ENCODE data around the gene TNFSF11.
A peak's percentile ranks its signal among the peaks of the same experiment; 100 is the strongest.
"Not testable (repeated sequence)": the region's sequence is repeated elsewhere in the genome, so short reads cannot be mapped to it uniquely, and the experiment has no call there.

Gene TNFSF11

GRCh38 chr13:42548731-42549551 lies 25.0 kb upstream of the TNFSF11 start:
- no peak overlapping the region for H3K27ac ChIP-seq
- TF ChIP-seq, protein P1, sequence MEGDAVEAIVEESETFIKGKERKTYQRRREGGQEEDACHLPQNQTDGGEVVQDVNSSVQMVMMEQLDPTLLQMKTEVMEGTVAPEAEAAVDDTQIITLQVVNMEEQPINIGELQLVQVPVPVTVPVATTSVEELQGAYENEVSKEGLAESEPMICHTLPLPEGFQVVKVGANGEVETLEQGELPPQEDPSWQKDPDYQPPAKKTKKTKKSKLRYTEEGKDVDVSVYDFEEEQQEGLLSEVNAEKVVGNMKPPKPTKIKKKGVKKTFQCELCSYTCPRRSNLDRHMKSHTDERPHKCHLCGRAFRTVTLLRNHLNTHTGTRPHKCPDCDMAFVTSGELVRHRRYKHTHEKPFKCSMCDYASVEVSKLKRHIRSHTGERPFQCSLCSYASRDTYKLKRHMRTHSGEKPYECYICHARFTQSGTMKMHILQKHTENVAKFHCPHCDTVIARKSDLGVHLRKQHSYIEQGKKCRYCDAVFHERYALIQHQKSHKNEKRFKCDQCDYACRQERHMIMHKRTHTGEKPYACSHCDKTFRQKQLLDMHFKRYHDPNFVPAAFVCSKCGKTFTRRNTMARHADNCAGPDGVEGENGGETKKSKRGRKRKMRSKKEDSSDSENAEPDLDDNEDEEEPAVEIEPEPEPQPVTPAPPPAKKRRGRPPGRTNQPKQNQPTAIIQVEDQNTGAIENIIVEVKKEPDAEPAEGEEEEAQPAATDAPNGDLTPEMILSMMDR (IDR thresholded peaks at IDR 0.05) = no peak
- TF ChIP-seq ZFX (IDR thresholded peaks at IDR 0.05; ENCODE audit: borderline replicate concordance) = no peak

GRCh38 chr13:42549552-42549936 lies 24.4 kb upstream of the TNFSF11 start:
- no peak overlapping the region for H3K27ac ChIP-seq
- TF ChIP-seq, protein P1 (IDR thresholded peaks at IDR 0.05) = no peak

DNA sequence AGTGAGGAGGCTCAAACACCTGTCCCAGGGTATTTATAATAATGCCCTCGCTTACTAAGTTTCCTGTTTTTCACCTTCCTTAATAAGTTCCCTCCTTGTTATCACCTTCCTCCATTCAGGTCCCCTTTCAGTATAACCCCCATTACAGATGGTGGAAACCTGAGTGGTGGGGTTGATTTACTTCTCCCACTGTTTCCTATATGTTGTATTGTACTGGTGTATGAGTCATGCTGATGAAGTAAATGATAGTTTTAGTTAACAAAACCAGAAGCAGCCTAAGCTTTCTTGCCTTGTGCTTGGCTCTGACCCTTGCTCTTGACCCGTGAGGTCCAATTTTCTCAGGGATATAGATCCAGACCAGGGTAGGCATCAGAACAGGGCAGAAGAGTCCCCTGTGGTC lies 22.3 kb upstream of the TNFSF11 start:
- no peak overlapping the region for H3K27ac ChIP-seq
- TF ChIP-seq ZFX (IDR thresholded peaks at IDR 0.05; ENCODE audit: borderline replicate concordance) = no peak
- TF ChIP-seq, protein P1 (IDR thresholded peaks at IDR 0.05) = no peak

- peak overlapping the region; percentile 41 for H3K27ac ChIP-seq
- no peak for TF ChIP-seq ZFX (IDR thresholded peaks at IDR 0.05; ENCODE audit: borderline replicate concordance)
- TF ChIP-seq, protein P1 (IDR thresholded peaks at IDR 0.05) = no peak
These were observed 20.6 kb upstream of the TNFSF11 start for GRCh38 chr13:42553098-42554046.

- H3K27ac ChIP-seq = no peak overlapping the region
- no peak for TF ChIP-seq ZFX (IDR thresholded peaks at IDR 0.05; ENCODE audit: borderline replicate concordance)
These were observed 14.9 kb upstream of the TNFSF11 start for GRCh38 chr13:42559057-42559456.

- H3K27ac ChIP-seq = not testable (repeated sequence)
These were observed 14.3 kb upstream of the TNFSF11 start for GRCh38 chr13:42559573-42560218.

DNA sequence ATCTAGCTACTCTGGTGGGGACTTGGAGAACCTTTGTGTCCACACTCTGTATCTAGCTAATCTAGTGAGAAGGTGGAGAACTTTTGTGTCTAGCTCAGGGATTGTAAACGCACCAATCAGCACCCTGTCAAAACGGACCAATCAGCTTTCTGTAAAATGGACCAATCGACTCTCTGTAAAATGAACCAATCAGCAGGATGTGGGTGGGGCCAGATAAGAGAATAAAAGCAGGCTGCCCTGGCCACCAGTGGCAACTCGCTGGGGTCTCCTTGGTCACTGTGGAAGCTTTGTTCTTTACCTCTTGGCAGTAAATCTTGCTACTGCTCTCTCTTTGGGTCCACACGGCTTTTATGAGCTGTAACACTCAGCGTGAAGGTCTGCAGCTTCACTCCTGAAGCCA lies 13.6 kb upstream of the TNFSF11 start:
- H3K27ac ChIP-seq = not testable (repeated sequence)

DNA sequence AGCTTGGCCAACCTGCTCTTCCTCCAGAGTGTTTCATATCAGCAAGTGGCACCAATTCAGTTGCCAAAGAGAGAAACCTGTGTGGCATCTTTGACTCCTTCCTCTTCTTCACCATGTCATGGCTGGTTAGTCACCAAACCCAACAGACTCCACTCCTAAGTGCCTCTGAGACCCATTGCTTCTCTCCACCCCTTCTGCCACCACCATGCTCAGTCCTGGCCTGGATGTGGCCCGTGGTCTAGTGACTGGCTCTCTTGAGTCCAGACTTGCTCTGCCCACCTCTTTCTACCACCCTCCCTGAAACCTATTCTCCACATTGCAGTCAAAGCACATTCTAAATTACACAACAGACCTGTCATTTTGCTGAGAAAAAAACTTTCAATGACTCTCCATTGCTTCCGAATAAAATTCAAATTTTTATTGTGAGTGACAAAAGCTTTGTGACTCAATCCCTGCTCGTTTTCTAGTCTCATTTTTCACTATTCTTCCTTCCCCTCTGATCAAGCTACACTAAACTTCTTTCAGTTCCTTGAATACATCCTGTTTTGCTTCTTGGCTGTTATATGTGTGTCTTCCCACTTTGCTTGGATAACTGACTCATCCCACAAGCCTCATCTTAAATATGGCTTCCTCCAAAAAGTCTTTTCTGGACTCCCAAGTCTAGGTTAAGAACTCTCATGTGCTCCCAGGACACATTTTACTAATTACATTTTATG lies 12.0 kb upstream of the TNFSF11 start:
- TF ChIP-seq, protein P1 (IDR thresholded peaks at IDR 0.05) = no peak
- TF ChIP-seq ZFX (IDR thresholded peaks at IDR 0.05; ENCODE audit: borderline replicate concordance) = no peak
- no peak overlapping the region for H3K27ac ChIP-seq

Measured in 22Rv1 (cell line).